Fibroblast of pulmonary artery (primary cell): Measurements from ENCODE around the gene CHST13.

ENCODE experiments used
- DNase-seq: peaks from one replicate; pipeline ENCODE4 v3.0.0-alpha.2; 2010; ENCODE audit warnings: low read depth
- H3K4me3 ChIP-seq: replicated peaks from 2 replicates; pipeline ENCODE4 v1.5.1; 2011; ENCODE audit warnings: low read depth, mild to moderate bottlenecking, control low read depth, low read length, moderate library complexity
- TF ChIP-seq, protein P1 (sequence below): IDR thresholded peaks from 2 replicates; pipeline ENCODE4 v1.5.1; 2011; ENCODE audit warnings: mild to moderate bottlenecking, control low read depth, low read length, inconsistent platforms; ENCODE audit errors: missing control alignments

CHST13 gene

DNA sequence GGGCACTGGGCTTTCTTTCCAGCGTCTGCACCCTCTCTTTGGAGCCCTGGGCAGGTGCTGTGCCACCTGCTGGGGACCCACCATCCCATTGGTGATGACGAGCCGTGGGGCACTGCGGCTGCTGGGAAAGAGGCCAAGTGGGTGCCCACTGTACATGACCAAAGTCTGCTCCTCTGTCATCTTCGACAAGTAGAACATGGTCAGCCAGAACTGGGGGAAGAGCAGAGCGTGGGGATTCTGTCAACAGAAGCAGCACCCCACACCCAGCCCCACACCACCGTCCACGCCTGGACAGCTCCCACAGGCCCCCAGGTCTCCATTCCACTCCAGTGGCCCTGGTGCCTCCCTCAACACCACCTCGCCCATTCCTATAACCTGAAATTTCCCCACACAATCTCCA lies 16.1 kb upstream of the CHST13 start:
- no peak for DNase-seq
- no peak overlapping the region for H3K4me3 ChIP-seq
- TF ChIP-seq, protein P1, sequence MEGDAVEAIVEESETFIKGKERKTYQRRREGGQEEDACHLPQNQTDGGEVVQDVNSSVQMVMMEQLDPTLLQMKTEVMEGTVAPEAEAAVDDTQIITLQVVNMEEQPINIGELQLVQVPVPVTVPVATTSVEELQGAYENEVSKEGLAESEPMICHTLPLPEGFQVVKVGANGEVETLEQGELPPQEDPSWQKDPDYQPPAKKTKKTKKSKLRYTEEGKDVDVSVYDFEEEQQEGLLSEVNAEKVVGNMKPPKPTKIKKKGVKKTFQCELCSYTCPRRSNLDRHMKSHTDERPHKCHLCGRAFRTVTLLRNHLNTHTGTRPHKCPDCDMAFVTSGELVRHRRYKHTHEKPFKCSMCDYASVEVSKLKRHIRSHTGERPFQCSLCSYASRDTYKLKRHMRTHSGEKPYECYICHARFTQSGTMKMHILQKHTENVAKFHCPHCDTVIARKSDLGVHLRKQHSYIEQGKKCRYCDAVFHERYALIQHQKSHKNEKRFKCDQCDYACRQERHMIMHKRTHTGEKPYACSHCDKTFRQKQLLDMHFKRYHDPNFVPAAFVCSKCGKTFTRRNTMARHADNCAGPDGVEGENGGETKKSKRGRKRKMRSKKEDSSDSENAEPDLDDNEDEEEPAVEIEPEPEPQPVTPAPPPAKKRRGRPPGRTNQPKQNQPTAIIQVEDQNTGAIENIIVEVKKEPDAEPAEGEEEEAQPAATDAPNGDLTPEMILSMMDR = no peak

DNA sequence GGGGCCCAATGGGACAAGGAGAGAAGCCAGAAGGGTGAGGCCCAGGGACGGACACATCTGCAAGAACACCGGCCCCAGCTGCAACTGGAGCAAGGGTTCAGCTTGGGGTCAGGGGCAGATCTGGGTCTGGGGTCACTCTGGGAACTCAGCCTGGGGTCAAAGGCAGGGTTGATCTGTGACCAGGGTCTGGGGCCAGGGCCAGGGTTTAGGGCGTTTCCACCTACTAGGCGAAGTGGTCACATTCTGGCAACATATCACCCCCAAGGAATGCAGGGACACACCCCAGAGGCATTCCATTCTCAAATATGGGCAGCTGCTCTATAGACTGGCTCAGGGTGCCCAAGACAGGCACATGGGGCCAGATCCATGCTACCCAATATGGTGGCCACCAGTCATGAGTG lies 15.4 kb upstream of the CHST13 start:
- no peak for DNase-seq
- H3K4me3 ChIP-seq = no peak overlapping the region
- TF ChIP-seq, protein P1 = no peak

DNA sequence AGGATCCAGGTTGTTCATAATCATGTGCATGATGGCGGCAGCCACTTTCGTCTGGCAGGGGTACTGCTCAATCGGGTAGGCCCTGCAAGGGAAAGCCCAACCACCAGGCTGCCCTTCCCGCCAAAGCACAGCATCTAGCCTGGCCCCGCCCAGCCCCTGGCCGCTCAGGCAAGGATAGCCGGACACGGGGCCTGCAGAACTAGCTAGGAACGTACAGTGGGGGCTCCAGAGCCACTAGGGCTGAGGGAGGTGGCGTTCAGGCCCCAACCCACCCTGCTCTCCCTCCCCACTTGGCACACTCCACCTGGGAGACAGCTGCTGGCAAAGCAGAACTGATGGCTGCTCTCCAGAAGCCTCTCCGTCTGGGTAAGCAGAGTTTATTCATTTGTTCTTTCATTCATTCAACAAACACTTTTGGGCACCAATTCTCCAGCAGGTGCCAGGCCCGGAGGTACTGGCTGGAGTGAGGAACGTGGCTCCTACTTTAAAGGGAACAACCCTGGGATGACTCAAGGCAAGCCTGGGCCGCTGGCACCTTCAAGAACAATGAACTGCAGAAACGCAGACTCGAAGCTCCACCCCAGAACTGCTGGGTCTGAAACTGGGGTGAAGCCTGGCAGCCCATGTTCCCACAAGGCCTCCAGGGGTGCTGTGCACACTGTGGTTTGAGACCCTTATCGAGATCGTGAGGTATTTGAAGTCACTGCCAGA lies 14.2 kb upstream of the CHST13 start:
- TF ChIP-seq, protein P1 = no peak
- H3K4me3 ChIP-seq = no peak overlapping the region
- DNase-seq = no peak

DNA sequence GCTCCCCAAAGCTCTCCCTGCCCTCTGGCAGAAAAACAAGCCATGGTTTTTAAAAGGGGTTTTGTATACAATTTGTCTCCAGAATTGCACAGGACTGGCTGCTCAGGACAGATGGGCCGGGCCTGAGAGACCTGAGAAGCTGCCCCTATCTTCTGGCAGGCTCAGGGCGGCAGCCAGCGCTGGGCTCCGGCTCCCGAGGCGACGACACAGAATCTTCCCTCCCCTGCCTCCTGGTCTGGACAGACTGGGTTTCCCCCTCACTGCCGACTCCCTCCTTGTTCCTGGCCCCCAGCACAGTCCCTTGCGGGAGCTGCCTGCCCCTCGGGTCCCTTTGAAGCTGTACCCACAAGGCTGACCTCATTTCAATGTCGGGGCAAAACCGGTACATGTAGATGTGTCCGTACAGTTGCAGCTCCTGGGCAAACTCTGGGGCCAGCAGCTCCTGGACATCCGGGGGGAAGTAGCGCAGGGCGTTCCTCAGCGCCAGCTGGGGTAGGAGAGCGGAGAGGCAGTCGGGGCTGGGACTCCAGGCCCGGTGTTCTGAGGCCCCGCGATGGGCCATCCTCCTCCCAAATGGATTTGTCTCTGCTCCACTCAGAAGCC lies 13.5 kb upstream of the CHST13 start:
- H3K4me3 ChIP-seq = no peak overlapping the region
- TF ChIP-seq, protein P1 = no peak
- no peak for DNase-seq

DNA sequence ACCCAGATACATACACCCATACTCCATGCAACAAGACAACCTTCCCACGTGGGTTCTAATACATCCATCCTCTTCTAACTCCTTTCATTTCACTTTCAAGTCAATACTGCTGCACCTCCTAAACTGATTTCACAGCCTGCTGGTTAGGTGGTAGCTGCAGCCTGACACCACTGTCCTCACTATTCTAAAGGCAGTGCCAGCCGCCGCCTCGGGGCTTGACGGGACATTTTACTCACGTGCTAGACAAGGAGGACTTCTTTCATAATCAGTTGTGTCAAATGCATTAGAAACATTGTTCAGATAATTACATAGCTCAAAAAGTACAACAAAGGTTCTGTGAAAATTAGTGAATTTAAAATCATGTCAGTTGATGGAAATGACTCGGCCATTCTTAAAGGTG lies 12.7 kb upstream of the CHST13 start:
- no peak for DNase-seq
- TF ChIP-seq, protein P1 = no peak
- H3K4me3 ChIP-seq = no peak overlapping the region

DNA sequence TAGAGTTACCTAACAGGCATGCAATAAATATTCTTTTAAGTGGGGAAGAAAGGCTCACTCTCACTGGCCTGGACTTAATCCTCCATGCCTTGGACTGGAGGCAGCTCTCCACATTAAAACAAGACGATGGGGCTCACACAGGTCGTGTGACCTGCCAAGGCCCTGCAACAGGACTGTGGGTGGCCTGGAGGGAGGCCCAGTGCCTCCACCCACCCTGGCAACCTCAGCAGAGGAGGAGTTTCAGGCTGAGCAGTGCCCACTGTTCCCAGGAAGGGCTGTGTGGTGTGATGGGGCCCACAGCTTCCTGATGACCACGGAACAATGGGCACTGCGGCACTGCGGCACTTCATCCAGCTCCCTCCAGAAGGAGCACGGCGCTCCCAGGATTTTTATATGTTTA lies 11.9 kb upstream of the CHST13 start:
- DNase-seq = no peak
- no peak overlapping the region for H3K4me3 ChIP-seq
- TF ChIP-seq, protein P1 = no peak

DNA sequence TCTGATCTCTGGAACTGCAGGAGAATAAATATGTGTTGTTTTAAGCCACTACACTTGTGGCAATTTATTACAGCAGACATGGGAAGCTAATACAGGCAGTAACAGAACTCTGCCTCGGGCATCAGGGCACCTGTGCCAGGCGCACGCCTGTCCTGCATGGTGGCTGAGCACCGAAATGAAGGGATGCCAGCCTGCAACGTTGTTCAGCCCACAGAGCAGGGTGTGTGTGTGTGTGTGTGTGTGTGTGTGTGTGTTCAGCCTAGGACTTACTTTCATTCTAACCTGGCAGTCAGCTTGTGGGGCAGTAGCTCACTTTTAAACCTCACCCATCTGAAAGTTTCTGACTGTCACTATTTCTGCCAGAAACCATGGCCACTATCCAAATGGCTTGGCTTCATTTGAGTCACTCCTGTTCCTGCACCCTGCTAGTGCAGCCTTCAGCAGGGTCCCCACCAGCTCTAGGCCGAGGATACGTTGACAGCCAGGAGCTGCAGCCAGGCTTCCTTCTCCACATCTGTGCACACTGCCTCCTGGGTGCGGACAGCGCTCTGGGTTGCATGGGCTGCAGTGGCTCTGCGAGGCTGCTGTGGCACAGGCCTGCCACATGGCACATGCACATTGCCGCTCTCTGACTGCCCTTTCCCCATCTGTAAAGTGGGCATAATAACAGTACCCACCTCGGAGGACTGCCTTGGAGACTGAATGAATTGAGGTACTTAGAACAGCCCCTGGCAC lies 10.9 kb upstream of the CHST13 start:
- no peak overlapping the region for H3K4me3 ChIP-seq
- TF ChIP-seq, protein P1 = no peak
- DNase-seq = no peak
